Measurements from ENCODE around the gene ACVR1C.

The ACVR1C gene

GRCh38 chr2:157500334-157500733 lies 128.3 kb downstream of the ACVR1C start:
- no peak for TF ChIP-seq TCF4 (CRISPR knock-in tag; IDR thresholded peaks at IDR 0.05; ENCODE audit: borderline replicate concordance)
- TF ChIP-seq PPARA (CRISPR knock-in tag; IDR thresholded peaks at IDR 0.05; ENCODE audit: borderline replicate concordance), result no peak
- TF ChIP-seq ZNF8 (CRISPR knock-in tag; IDR thresholded peaks at IDR 0.05), result no peak
- no peak for TF ChIP-seq ZNF565 (CRISPR knock-in tag; conservative IDR thresholded peaks at IDR 0.05; ENCODE audit: low read depth)
- ATAC-seq, result no peak

GRCh38 chr2:157498483-157498882 lies 130.2 kb downstream of the ACVR1C start:
- no peak for ATAC-seq
- no peak for TF ChIP-seq ZFP3 (CRISPR knock-in tag; IDR thresholded peaks at IDR 0.05)
- TF ChIP-seq RARB (CRISPR knock-in tag; IDR thresholded peaks at IDR 0.05), result no peak
- no peak for TF ChIP-seq CSRNP3 (CRISPR knock-in tag; IDR thresholded peaks at IDR 0.05)
- no peak for TF ChIP-seq TOX (CRISPR knock-in tag; IDR thresholded peaks at IDR 0.05; ENCODE audit: borderline replicate concordance)
- TF ChIP-seq PPARA (CRISPR knock-in tag; IDR thresholded peaks at IDR 0.05; ENCODE audit: borderline replicate concordance), result no peak
- TF ChIP-seq TCF4 (CRISPR knock-in tag; IDR thresholded peaks at IDR 0.05; ENCODE audit: borderline replicate concordance), result no peak
- TF ChIP-seq ZC3H10 (CRISPR knock-in tag; IDR thresholded peaks at IDR 0.05), result no peak
- no peak for TF ChIP-seq ISL1 (CRISPR knock-in tag; IDR thresholded peaks at IDR 0.05)
- TF ChIP-seq ESRRG (CRISPR knock-in tag; IDR thresholded peaks at IDR 0.05), result no peak
- TF ChIP-seq OSR1 (CRISPR knock-in tag; IDR thresholded peaks at IDR 0.05), result no peak
- no peak for TF ChIP-seq CSDC2 (CRISPR knock-in tag; IDR thresholded peaks at IDR 0.05)
- no peak for TF ChIP-seq ZFP30 (CRISPR knock-in tag; IDR thresholded peaks at IDR 0.05)
- no peak for TF ChIP-seq ZNF70 (CRISPR knock-in tag; IDR thresholded peaks at IDR 0.05)
- TF ChIP-seq PATZ1 (CRISPR knock-in tag; IDR thresholded peaks at IDR 0.05; ENCODE audit: borderline replicate concordance), result no peak
- TF ChIP-seq CREB5 (CRISPR knock-in tag; IDR thresholded peaks at IDR 0.05; ENCODE audit: low read depth), result no peak
- TF ChIP-seq TSHZ2 (CRISPR knock-in tag; IDR thresholded peaks at IDR 0.05), result no peak
- no peak for TF ChIP-seq ZNF8 (CRISPR knock-in tag; IDR thresholded peaks at IDR 0.05)
- TF ChIP-seq POU6F1 (CRISPR knock-in tag; IDR thresholded peaks at IDR 0.05; ENCODE audit: borderline replicate concordance, low read depth), result no peak
- no peak for TF ChIP-seq ARNTL (CRISPR knock-in tag; IDR thresholded peaks at IDR 0.05; ENCODE audit: borderline replicate concordance, low read depth)
- no peak for TF ChIP-seq BACH2 (CRISPR knock-in tag; IDR thresholded peaks at IDR 0.05; ENCODE audit: borderline replicate concordance)

GRCh38 chr2:157497638-157498314 lies 130.9 kb downstream of the ACVR1C start:
- ATAC-seq, result peak; percentile 90
- no peak for TF ChIP-seq SNAI2 (CRISPR knock-in tag; IDR thresholded peaks at IDR 0.05)
- no peak for TF ChIP-seq ZC3H10 (CRISPR knock-in tag; IDR thresholded peaks at IDR 0.05)
- TF ChIP-seq CSRNP3 (CRISPR knock-in tag; IDR thresholded peaks at IDR 0.05), result no peak
- TF ChIP-seq TCF4 (CRISPR knock-in tag; IDR thresholded peaks at IDR 0.05; ENCODE audit: borderline replicate concordance), result no peak
- TF ChIP-seq ZNF8 (CRISPR knock-in tag; IDR thresholded peaks at IDR 0.05), result no peak
- no peak for TF ChIP-seq RARB (CRISPR knock-in tag; IDR thresholded peaks at IDR 0.05)
- TF ChIP-seq ZNF565 (CRISPR knock-in tag; conservative IDR thresholded peaks at IDR 0.05; ENCODE audit: low read depth), result no peak
- no peak for TF ChIP-seq PATZ1 (CRISPR knock-in tag; IDR thresholded peaks at IDR 0.05; ENCODE audit: borderline replicate concordance)
- no peak for TF ChIP-seq TOX (CRISPR knock-in tag; IDR thresholded peaks at IDR 0.05; ENCODE audit: borderline replicate concordance)
- no peak for TF ChIP-seq PPARA (CRISPR knock-in tag; IDR thresholded peaks at IDR 0.05; ENCODE audit: borderline replicate concordance)
- TF ChIP-seq CSDC2 (CRISPR knock-in tag; IDR thresholded peaks at IDR 0.05), result no peak
- TF ChIP-seq OSR1 (CRISPR knock-in tag; IDR thresholded peaks at IDR 0.05), result no peak
